ENCODE results near the gene PPP1R13B.
"Not testable (repeated sequence)": the region's sequence is repeated elsewhere in the genome, so short reads cannot be mapped to it uniquely, and the experiment has no call there.

Gene PPP1R13B

DNA sequence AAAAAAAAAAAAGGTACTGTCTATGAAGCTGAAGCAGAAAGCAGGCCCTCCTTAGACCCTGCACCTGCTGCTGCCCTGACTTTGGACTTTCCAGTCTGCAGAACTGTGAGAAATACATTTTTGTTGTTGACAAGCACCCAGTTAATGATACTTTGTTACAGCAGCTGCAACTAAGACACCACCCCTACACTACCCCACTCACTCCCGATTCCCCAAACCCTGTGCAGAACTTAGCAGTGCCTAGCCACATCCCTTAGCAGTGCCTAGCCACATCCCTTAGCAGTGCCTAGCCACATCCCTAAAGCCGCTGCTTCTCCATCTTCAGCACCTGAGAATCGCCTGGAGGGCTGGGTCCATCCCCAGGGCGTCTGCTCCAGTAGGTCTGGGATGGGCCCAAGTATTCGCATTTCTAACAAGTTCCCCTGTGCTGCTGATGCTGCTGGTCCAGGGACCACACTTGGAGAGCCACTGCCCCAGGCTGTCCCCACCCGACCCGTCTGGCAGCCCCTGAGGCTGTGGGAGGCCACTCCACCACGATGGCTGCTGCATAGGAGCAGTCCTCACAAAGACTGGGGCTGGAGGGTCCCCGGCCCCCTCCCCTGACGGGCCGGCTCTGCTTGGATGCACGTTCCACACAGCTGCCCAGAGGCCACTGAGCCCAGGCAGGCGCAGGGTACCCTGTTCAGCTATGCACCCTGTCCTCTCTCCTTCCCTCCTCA is 10.8 kb upstream of the PPP1R13B start:
- DNase-seq = no peak

DNA sequence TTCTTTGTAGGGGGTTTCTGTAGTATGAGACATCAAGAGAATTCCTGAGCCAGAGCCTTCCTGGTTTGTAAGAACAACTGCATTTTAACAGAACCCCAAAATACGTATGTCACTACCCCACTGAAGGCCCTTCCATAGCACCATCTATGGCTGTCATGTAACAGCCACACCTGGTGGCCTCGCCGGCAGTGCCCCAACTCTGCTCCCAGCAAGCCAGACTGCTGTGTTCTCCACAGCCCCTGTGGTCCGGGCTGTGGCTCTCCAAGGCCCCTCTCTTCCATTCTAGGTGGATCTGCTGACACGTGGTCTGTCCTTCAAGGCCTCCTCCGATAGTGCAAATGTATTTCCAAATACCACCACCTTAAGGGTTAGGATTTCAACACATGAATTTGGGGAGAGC is 9.9 kb upstream of the PPP1R13B start:
- DNase-seq = no peak

DNA sequence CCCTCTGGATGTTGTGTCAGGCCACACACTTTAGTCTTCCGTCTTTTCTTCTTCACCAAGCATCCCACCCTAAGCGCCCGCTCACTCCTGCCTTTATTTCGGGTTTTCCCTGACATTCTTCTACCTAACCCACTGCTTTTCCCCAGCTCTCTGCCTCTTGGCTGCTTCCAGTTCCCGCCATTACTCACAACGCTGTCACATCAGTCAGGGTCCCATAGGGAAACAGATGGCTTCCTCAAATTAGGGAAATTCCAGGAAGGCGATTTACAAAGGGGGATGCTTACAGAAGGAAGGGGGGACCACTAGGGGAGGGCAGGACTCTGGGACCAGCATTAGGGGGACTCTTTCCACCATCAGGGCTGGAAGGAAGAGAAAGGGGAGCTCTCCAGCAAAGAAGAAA is 9.2 kb upstream of the PPP1R13B start:
- DNase-seq = no peak

DNA sequence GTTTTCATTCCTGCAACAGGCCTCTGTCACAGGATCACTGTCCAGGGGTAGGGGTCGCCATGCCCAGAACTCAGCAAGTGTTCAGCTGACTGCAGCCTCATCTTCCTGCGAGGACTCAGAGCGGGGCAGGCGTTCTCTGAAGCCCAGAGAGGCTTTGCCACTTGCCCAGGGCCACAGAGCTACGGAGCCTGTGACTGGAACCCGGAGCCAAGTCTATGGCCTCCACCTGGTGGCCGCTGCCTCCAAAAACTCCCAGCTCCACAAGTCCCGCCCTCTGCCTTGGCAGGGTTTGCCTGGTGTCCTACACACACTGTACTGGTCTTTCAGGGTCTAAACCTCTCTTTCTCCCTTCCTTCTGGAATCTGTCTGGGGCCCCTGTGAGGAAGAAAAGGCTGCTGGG is 8.7 kb upstream of the PPP1R13B start:
- no peak for DNase-seq

DNA sequence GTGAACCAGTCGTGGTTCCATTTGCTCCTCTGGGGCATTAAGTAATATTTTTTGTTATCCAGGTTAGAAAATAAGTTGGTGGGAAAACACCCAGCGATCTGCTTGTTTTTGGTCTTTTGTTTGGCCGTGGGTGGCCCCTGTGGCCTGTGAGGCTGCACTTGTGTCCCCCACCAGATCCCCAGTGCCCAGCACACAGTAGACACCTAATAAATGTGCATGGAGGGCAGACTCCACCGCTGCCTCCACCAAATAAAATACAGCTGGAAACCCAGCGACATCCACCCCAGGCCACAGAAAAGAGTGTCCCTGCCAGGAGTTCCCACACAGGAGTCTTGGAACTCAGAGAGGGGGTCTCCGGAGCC is 8.3 kb upstream of the PPP1R13B start:
- DNase-seq = no peak

DNA sequence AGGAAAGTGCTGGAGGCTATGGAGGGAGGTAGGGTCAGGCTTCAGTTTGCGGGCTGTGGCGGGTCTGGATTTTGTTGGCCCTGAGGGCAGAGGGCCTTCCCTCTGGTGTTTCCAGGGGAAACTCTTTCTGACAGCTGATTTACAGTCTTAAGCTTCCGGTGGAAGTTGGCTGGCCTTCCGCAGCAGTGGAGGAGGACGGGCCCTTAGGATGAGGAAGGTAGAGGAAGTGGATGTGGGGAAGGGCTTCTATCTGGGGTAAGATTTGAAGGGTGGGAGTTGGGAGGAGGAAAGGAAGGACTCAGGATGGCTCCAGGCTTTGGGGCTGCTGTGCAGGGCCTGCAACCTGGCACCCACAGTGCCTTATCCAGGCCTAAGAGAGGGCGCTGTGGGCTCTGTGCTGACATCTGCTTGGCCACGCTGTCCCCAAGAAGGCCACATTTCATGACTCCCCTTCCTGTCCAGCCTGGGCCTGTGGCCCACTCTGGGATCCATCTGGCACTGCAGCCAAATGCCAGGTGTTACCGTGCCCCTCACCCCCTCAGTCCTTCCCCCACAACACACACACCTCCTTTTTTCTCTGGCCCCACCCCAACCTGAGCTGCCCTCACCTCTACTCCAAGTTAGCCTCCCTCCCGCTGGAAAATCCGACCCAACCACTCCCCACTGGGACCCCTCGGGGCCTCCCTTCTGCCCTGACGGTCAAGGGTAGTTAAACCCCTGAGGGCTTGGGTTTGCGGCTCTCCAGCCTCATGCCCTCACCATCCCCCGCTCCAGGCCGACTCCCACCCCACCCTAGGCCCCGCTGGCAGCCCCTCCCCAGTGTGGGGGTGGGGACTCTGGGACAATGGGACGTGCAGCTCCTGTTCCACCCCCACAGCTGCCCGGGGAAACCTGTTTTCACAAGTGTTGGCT is 7.7 kb upstream of the PPP1R13B start:
- no peak for DNase-seq

DNA sequence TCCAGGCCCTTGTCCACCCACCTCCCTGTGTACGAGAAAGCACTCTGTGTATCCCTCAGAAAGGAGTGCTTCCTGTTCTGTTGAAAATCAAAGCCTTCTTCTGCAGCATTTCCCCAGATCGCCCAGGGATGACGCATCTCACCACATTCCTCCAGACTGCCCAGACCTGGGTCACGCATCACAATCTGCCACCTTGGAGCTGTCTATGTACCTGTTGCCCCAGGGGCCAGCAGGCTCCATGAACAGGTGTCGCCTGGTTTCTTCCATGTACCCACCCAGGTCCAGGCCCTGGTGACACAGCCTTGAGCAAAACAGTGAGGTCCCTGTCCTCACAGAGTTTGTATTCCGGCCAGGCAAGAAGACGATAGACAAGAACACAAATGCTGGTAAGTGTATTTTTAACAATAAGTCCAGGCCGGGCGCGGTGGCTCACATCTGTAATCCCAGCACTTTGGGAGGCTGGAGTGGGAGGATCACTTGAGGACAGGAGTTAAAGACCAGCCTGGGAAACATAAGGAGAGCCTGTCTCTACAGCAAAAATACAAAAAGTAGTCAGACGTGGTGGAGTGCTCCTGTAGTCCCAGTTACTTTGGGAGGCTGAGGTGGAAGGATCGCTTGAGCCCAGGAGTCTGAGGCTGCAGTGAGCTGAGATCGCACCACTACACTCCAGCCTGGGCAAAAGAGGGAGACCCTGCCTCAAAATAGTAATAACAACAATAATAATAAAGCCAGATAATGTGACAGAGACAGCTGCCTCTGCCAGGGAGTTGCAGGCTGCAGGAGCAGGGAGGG is 6.8 kb upstream of the PPP1R13B start:
- no peak for DNase-seq

DNA sequence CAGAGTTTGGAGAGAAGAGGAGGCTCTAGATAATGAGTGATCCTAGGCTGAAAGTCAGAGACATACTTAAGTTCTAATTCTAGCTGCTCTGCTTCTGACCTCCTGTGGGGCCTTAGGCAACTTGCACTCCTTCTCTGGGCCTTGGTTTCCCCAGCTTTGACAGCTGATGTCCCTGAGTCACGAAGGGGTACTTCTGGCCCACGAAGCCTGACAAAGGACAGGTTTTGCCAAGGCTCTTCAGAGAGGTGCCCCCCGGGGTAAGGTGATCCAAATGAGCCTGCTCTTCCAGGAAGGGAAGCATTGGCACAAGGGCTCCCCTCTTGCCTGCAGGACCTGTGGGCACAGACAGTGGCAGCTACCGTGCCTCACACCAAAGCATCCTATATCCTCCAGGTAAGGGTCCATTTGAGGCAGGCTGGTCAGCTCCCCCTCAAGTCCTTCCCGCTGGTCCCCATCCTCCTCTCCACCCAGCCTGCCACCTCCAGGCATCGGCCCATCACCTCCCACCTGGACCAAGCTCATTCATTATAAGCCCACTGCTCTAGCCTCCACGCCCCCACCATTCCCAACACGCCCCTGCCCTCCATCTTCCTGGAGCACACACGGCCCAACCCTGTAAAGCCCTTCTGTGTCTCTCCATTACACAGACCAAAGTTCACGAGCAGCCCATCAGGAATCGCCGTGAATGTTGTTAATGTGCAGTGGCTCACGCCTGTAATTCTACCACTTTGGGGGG is 1.9 kb upstream of the PPP1R13B start:
- no peak for DNase-seq

DNA sequence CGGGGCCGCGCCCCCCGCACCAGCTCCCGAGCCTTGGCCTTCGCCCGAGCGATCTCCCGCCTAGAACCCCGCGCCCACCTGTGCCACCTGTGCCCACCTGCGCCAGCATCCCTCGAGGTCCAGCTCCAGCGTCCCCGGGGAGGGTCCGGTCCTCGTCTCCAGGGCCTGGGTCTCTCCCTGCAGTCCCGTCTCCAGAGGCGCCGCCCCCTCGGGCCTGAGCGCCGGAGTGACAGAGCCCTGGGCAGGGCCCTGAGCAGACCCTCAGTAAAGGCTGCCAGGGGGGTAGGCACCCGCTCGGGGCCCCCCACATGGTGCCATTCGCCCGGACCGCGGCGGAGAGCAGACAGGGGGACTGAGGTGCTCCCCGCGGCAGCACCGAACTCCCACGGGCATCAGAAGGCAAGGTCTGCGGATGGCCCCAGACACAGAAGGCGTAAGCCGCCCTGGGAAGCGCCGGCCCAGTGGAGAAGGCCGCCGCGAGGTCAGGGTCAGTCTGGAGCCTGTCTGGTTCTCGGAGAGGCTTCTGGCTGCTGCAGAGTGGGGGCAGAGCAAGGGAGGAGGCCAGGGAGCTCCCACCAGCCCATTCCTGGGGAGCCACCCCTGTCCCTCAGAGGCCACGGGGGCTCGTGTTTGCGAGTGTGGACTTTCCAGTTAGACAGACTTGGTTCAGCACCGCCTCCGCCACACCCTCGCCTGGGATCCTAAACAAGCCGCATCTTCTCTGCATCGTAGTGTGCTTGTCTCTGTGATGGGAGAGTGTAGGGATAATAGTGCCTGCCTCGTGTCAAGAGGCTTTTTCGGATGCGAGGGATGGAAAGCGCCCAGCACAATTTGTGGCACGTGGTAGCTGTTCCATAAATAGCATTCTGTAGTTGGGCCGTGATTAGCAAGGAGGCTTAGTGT is 1.1 kb upstream of the PPP1R13B start:
- no peak for DNase-seq

DNA sequence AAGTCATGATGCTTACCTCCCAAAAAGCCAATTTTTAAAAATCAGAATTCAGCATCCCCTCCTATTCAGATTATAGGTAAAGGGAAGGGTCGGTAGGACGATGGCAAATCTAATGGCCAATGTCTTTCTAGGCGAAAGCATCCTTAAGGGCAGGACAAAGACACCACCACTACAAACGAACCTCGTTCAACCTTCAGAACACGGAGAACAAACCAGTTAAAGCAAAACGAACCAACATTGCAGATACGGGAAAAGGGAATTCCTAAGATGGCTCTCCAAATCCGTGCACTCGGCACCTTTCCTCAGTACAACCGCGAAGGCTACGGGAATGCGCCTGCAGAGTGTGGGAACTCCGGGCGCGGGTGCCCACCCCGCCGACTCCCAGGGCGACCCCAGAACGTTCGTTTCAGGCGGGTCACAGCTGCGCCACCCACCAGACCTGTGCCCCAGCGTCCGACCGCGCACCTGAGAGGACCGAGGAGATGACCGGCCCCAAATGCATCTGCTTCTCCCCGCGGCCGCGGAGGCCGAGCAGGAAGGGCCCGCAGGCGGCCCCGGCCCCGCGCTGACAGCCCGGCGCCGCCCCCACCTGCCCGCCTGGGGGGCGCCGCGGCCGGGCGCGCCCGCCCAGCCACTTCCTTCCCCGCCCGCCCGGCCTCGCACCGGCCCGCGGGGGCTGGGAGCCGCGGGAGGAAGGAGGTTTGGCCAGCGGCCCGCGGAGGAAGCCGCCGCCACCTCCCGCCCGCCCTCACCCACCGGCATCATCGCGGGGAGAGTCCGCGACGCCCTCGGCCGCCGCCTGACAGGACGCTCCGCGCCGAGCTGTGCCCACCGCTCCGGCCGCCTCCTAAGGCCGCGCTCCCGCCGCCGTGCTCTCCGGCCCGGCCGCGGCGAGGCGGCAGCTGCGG is 578 bp downstream of the PPP1R13B start:
- DNase-seq = no peak

DNA sequence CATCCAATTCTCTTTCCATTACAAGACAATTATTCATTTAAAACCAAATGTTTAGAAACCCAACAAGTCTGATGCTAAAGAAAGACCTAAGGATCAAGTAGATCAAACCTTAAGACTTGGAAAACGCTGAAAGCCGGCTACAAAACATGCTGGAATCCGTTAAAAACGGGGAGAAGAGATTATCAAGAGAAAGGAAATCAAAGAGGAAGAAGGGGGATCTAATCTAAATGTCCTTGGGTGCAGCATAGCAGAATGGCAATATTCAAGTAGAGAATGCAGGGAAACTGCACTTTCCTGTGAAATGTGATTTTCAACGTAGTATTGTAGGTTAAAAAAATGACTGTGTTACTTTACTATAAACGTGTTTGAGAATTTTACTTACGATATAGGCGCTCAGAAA is 1.3 kb downstream of the PPP1R13B start:
- DNase-seq = no peak

DNA sequence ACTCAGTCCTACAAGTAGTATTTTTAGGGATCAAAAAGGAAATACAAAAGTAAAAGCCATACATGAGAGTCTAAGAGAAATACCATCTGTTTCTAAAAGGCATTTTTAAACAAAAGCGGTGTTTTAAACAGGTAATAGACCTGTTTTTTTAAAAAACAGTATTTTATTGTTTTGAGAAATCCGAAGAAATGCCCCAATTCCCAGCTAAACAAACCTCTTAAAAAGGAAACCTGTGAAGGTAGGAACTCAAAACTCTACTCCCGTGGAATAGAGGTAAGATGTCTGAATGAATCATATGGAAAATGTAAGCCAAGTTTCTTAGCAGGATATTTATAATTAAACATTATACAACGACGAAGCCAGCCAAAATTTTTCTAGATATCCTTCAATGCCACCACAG is 2.0 kb downstream of the PPP1R13B start:
- no peak for DNase-seq

DNA sequence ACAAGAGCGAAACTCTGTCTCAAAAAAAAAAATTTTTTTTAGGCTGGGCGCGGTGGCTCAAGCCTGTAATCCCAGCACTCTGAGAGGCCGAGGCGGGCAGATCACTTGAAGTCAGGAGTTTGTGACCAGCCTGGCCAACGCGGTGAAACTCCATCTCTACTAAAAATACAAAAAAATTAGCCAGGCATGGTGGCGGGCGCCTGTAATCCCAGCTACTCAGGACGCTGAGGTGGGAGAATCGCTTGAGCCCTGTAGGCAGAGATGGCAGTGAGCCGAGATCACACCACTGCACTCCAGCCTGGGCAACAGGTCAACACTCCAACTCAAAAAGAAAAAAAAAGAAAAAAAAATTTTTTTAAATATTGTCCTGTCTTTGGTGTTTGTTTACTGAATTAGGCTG is 6.1 kb downstream of the PPP1R13B start:
- DNase-seq = not testable (repeated sequence)

DNA sequence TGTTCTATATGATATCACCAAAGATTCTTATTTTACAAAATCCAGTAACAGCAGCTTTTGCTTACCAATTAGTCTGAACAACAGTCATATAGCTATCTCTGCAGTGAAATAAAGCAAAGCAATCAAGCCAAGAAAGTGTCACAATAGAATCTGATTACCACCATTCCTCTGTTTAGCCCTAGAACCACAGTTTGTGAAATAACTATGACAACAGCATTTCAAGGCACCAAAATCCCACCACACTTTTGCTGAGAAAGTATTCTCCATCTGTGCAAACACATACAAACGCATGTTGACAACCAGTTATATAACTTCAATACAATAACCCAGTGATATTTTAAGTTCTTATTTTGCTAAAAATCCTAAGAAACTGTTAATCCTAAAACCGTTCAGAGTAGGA is 7.4 kb downstream of the PPP1R13B start:
- DNase-seq = no peak

DNA sequence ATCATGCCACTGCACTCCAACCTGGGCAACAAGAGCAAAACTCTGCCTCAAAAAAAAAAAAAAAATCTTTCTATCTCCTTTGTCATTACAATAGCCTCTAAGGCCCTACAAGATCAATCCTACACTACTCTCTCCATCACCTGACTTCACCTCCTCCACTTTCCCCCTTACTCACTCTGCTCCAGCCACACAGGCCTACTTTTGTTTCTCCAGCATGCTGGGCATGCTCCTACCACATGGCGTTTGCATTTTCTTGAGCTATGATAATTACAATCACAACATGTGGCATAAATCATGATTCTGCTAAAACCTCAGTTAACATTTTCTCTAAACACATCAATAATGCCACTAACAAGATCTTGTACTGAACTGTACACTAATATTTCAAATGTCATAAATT is 7.8 kb downstream of the PPP1R13B start:
- DNase-seq = no peak

DNA sequence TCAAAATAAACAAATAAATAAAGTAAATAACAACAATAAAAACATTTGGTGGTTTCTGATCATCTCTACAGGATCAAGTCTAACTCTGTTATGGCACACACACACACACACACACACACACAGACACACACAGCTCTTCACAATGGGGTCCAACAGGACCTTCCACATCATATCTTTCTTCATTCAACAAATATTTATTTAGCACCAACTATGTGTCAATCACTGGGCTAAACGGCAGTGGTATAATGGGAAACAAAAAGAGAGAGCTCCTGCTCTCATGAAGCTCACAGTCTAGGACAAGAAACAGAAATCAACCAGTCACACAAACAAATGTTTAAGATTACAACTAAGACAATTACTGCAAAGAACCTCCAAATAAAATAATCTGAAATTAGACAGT is 9.3 kb downstream of the PPP1R13B start:
- no peak for DNase-seq

DNA sequence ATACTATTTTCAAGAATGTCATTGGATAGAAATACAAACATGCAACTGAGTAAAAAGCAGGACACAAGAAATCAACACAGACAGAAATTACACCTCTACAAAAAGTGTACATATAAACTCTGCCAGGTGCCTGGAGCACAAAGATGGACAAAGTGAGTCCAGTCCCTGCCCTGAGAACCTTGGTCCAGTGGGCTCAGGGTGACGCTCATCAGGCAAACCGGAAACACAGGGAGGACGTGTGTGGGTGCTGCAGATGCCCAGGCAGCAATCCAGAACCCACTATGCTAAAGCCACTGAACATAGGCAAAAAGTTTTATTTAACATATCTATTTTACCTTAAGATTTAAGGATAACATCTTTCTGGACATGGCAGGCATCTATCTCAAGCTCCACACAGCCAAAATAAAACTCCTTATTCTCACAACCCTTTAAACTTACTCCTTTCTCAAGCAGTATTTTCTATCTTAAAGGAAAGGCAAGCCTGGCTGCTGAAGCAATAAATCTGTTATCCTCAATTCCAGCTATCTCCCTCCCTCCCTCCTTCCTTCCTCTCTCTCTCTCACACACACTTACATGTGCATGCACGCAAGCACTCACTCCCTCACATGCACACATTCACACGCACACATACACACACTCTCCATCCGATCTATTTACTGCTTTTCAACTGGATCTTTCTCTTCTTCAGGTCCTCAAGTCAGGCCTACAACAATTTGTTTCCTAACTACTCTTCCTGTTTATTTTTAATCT is 10.2 kb downstream of the PPP1R13B start:
- no peak for DNase-seq

DNA sequence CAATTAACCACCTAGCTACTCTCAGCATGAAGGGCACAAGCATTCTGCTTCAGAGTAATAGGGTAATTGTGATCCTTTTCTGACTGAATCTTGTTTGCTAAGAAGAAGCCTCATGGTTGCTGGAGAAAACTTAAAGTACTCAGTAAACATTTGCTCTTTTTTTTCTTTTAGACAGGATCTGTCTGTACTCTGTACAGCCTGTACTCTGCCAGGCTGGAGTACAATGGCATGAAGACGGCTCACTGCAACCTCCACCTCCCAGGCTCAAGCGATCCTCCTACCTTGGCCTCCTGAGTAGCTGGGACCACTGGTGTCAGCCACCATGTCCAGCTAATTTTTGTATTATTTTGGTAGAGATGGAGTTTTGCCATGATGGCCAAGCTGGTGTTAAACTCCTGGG is 12.4 kb downstream of the PPP1R13B start:
- no peak for DNase-seq

DNA sequence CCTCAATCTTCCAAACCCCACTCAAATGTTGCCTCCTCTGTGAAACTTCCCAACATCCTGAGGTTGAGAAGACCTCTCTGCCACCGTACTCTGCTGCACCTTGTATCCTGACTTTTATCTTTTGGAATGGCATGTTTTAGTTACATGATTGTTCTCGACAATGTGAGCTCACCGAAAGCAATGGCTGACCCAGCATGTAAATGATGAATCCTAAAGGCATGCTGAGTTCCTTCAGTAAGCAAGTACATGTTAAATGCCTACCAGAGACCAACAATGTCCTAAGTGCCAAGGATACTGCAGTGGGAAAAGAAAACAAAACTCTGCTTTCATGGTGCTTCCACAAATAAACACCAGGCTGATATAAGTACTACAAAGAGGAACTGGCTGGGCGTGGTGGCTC is 13.7 kb downstream of the PPP1R13B start:
- DNase-seq = no peak

DNA sequence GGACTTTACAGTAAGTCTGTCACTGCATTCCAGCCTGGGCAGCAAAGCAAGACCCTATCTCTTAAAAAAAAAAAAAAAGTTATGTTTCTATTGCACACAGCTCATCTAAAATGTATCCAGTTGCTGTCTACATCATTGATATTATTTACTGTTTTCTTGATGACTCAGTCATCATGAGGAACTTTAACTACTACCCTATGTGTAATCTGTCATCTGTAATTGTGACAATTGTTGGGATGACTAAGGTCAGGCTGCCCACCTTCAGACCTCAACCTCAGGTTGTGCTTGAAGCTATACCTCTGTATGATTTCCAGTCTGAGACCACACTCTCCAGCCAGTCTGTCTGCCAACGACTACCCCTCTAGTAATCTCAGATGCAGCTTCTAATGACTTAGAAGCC is 15.3 kb downstream of the PPP1R13B start:
- DNase-seq = no peak

Data from DMS 273 treated with DMSO at 0.1 percent for 48 hours (cell line).